ENCODE results near the gene AKAP13.
"Not testable (repeated sequence)": the region's sequence is repeated elsewhere in the genome, so short reads cannot be mapped to it uniquely, and the experiment has no call there.

AKAP13 gene

GRCh38 chr15:85439996-85440395, 59.6 kb downstream of the AKAP13 start:
- CTCF ChIA-PET = interaction anchor here (1.2 kb wide), 1 partner anchor 12 kb away, joined by 3 read pairs; no protein-coding TSS in a partner anchor
- POLR2A ChIA-PET = no interaction called here
- H3K4me3 ChIP-seq (ENCODE audit: low read depth, low read length) = no peak overlapping the region
- TF ChIP-seq CTCF (IDR thresholded peaks at IDR 0.05; ENCODE audit: insufficient read depth, low read length, missing control alignments) = no peak
- DNase-seq (ENCODE audit: low read depth, low spot score) = no peak

DNA sequence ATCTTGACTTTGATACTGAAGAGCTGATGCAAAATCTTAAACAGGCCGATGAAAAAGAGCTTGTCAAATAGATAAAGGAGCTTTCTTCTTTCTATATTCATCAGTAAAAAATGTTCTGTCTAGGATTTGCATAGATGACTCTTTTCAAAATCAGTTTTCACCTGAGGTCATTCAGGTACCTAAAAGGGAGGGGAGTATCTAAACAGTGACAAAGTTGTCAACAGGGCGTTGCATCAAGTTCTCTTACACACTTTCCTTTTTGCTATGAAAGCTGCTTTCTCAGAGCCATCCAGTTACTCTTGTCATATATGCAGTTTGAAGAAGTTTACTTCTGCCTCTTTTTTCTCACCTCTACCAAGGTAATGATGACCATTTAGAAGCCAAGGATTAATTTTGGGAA, 60.0 kb downstream of the AKAP13 start:
- POLR2A ChIA-PET = no interaction called here
- no peak for TF ChIP-seq CTCF (IDR thresholded peaks at IDR 0.05; ENCODE audit: insufficient read depth, low read length, missing control alignments)
- no peak overlapping the region for H3K4me3 ChIP-seq (ENCODE audit: low read depth, low read length)
- no peak for DNase-seq (ENCODE audit: low read depth, low spot score)
- CTCF ChIA-PET = interaction anchor here (1.2 kb wide), 1 partner anchor 13 kb away, joined by 3 read pairs; no protein-coding TSS in a partner anchor

- CTCF ChIA-PET = interaction anchor here (0.7 to 1.2 kb wide), 3 partner anchors 10 to 399 kb away, joined by 4 read pairs; no protein-coding TSS in a partner anchor
- DNase-seq (ENCODE audit: low read depth, low spot score); POLR2A ChIA-PET; H3K4me3 ChIP-seq (ENCODE audit: low read depth, low read length): not testable (repeated sequence)
Measured at GRCh38 chr15:85441854-85442253, 61.5 kb downstream of the AKAP13 start.

DNA sequence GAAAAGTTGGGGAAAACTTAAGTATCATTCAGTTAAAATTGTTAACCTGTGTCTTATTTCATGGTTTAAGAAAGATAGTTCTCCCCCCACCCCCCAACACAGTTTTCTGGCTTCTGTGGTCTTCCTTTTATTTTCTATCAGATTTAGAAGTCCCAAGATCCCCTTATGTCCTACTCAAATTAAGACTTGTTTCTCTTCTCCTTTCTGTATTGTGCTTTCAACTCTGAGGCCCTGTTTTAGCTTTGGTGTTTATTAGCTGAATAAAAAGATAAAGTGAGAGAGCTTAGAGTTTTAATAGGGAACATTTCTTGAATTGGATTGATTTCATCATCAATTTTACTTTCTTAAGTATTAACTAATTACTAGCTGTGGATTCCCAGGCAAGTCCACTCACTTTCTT, 62.6 kb downstream of the AKAP13 start:
- H3K4me3 ChIP-seq (ENCODE audit: low read depth, low read length) = no peak overlapping the region
- POLR2A ChIA-PET = no interaction called here

DNA sequence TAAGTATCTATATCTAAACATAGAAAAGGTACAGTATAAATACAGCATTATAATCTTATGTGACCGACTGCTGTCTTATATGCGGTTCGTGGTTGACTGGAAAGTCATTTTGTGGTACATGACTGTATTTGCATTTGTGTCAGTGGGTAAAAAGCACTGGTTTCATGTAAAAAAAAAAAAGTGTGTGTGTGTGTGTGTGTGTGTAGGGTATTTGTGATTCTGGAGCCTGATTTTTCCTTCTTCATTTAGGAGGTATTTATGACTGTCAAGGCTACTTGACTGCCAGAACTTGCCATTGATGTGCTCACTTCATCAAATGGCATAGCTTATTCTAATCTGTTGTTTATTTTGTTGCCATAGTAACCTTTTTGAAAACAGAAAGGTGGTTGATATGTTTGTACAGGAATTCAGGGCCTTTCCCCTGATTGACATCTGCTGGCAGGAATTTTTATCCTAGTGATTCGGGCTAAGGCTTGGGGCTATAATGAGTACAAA, 63.2 kb downstream of the AKAP13 start:
- CTCF ChIA-PET = interaction anchor here (1.2 kb wide), 1 partner anchor 28 kb away, joined by 3 read pairs; no protein-coding TSS in a partner anchor
- POLR2A ChIA-PET = no interaction called here
- H3K4me3 ChIP-seq (ENCODE audit: low read depth, low read length) = no peak overlapping the region
- no peak for TF ChIP-seq CTCF (IDR thresholded peaks at IDR 0.05; ENCODE audit: insufficient read depth, low read length, missing control alignments)
- DNase-seq (ENCODE audit: low read depth, low spot score) = no peak

More for the DNA sequence above, 62.6 kb downstream of the AKAP13 start:
- CTCF ChIA-PET = no interaction called here
- TF ChIP-seq CTCF (IDR thresholded peaks at IDR 0.05; ENCODE audit: insufficient read depth, low read length, missing control alignments) = no peak
- no peak for DNase-seq (ENCODE audit: low read depth, low spot score)

DNA sequence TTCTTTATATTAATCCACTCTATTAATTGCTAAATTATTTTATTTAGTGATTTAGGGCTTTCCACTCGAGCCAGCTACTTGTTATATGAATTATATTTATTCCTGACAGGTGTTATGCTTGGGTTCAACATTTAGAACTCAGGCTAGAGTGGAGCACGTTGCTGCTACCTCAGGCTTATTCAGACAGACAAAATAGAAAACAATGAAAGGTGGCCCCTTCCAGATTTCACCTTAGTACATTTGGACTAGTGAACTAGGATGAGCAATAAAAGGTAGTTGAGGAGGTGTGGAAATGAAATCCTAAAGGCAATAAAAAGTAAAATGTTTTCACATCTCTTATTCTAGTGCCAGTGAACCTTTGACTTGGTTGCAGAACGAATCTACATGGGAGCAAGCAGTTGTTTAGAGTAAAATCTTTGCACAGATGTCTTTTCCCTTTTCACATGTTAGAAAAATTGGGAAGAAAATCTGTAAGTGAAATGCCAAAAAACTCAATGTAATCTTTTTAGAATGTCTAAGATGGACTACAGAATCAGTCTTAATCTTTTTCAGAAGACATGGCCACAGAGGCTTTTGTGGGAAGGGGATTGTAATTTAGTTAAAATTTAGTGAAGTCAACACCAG, 63.8 kb downstream of the AKAP13 start:
- no peak for TF ChIP-seq CTCF (IDR thresholded peaks at IDR 0.05; ENCODE audit: insufficient read depth, low read length, missing control alignments)
- DNase-seq (ENCODE audit: low read depth, low spot score) = no peak
- no peak overlapping the region for H3K4me3 ChIP-seq (ENCODE audit: low read depth, low read length)
- ChIA-PET POLR2A (no interaction called here), CTCF (interaction anchor here (1.2 kb wide), 1 partner anchor 29 kb away, joined by 3 read pairs; no protein-coding TSS in a partner anchor)

- POLR2A ChIA-PET = no interaction called here
- TF ChIP-seq CTCF (IDR thresholded peaks at IDR 0.05; ENCODE audit: insufficient read depth, low read length, missing control alignments) = no peak
- H3K4me3 ChIP-seq (ENCODE audit: low read depth, low read length) = no peak overlapping the region
- CTCF ChIA-PET = no interaction called here
- DNase-seq (ENCODE audit: low read depth, low spot score) = no peak
Measured at GRCh38 chr15:85445361-85445760, 65.0 kb downstream of the AKAP13 start.
